HG02610 (cell line): ENCODE results near the gene WWOX.

Experiments used
- ATAC-seq: cut with Tn5 transposase; IDR thresholded peaks from one replicate; pipeline ENCODE4 v1.9.1; 2021; ENCODE audit warnings: mild to moderate bottlenecking, moderate library complexity; ENCODE audit not compliant: unreplicated experiment

WWOX gene

DNA sequence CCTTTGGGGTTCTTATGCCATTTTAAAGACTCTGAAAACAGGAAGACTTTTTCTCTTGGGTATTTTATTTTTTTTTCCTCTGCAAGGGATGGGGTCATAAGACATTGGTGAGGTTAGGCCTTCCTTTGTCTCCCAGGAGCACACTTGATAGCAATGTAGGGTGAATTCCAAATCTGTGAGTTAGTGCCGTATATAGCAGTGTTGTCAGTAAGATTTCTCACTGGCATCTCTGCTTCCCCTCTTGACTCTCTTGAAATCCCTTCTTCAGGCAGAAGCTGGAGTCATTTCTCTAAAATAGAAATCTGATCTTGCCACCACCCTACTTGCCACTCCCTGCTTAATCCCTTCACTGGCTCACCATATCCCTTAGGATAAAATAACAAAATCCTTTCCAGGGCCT, 529.7 kb downstream of the WWOX start:
- ATAC-seq = no peak

DNA sequence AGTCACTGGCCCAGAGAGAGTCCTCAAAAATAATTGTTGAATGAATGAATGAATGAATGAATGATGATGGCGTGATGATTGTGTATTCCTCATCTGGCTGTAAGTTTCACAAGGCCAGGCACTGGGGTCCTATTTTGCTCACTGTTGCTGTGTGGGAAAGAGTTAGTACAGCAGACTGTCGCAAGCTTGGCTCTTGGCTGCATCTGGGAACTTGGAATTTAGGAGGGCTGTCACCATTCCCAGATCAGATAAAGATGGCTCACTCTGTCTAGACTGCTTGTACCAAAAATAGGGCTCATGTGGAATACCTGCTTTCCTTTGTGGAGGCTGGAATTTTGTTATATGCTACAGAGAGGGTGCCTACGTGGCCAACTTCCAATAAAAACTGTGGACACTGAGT, 530.6 kb downstream of the WWOX start:
- ATAC-seq = no peak

DNA sequence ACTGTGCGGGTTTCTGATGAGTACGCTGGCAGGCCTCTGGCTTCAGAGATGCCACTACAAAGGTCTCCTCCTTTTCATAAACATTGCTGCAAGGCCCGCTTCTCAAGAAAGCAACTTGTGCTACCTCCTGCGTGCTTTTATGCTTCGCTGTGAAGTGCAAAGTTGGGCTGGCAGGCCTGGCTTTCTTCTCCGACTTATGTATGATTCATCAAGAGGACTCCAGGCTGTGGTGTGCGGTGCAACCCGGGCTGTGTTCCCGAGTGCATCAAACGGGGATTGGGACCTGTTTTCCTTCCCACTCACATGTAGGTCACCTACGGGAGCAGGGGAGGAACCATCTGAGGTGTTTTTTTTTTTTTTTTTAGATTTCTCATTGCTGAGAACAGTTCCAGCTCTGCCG, 534.1 kb downstream of the WWOX start:
- ATAC-seq = no peak

DNA sequence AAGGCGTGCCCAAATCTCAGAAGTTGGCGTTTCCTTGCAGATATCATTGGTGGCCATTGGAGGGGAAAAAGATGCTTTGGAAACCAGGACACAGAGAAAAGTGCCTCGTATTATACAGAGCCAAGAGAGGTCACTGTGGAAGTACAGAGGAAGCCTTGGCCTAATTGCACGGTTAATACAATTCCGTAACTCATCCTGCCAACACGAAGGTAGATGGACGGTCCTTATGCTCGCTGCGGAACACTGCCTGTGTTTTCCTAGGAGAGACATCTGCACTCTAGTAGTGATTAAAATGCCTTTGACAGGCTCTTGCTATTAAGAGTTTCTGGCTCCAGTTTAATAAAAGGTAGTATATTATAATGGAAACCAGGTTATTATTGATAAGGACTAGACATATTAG, 536.4 kb downstream of the WWOX start:
- ATAC-seq = no peak

DNA sequence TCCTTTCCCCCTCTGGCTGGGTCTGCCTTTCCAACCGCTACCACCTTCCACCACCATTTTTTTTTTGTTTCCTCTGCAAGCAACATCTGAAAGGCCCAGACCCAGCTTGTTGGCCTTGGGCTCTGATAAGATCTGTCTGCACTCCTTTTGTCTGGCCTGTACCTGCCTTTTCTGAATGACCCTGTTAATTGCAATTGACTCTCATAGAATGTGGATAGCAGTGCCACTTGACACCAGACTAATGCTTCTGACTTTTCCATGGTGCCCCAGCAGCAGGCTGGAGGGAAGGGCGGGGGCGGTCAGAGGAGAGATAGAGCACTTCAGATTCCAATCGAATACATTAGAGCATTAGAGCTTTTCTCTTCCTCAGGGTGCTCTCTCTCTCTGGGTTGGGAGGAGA, 538.9 kb downstream of the WWOX start:
- no peak for ATAC-seq

DNA sequence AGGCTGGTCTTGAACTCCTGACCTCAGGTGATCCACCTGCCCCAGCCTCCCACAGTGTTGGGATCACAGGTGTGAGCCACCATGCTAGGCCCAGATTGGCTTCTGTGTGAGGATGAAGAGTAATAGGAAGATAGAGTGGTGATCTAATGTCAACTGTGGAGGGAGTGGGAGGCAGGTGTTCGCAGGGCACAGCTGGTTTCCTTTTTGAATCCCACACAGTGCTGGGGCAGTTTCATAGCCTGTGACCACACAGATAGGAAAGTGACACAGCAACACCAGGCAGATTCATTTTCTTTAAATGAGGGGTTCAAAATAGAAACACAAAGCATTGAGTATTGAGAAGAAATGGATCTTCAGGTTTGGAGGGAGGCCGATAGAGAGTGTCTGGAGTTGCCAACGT, 540.3 kb downstream of the WWOX start:
- ATAC-seq = no peak

DNA sequence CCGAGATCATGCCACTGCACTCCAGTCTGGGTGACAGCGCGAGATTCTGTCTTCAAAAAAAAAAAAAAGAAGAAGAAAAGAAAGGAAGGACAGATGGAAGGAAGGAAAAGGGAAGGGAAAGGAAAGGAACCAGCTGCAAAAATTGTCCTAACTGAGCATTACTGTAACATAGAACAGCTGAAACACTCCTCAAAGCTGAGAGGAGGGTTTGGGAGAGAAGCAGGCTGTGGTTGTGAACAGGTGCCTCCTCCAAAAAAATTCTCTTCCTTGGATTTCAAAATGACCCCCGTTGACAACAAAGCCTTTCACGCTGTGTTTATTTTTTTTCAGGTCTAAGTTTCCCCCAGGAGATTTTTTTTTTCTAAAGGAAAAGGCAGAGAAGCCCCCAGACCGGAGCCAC, 541.4 kb downstream of the WWOX start:
- no peak for ATAC-seq

DNA sequence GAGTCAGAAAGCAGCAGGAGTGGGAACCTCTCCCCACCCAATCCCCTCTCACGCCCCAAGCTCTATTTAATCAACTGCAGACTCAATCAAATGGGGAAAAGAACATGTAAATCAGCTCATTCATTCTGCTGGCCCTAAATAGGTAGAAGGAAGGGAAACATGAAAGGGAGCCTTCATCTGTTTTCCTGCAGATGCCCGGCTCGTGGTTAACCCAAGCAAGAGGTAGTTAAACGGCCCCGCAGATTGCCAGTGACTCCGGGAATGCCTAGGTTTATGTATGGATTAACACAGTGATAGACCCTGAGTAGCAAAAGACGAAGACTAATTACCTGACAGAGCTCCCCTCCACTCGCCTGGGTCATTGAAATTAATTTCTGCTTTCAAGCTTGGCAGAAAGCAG, 542.0 kb downstream of the WWOX start:
- no peak for ATAC-seq

DNA sequence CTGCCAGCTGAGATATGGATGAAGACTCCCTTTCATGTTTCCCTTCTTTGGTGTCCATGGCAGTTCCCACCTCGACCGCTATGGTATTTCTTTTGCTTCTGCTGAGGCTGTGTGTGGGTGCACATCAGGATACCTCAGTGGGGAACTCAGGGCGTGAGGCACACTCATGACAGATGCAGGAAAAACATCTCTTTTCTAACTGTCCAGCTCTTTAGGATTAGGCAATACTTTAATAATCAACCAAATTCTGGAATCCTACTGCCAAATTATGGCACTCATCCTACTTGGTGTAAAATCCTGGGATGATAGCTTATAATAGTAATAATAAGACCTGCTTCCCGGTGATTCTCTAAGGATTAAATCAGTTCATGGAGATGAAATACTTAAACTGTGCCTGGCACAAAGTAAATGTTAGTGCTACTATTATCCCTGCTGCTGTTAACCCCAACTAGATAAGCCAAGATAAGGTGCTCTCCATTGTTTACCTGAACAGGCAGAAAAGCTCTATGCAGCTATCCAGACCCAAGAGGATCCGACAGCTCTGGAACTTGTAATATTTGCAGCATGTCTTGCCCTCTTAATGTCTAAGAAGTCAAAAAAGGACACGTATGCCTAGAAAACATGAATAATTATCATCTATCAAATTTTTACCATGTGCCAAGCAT, 543.3 kb downstream of the WWOX start:
- no peak for ATAC-seq

DNA sequence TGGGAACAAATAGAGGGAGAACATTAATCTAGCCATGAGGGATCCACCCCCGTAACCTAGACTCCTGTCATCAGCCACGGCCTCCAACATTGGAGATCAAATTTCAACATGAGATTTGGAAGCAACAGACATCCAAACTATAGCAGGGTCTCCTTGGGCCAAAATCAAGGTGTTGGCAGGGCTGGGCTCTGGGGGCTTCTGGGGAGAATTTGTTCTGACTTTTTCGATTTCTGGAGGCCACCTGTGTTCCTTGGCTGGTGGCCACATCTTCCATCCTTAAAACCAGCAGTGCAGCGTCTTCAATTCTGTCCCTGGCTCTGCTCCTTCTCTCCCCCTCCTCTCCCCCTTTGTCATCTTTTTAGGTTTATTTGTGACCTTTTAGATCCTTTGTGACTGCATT, 546.2 kb downstream of the WWOX start:
- no peak for ATAC-seq

DNA sequence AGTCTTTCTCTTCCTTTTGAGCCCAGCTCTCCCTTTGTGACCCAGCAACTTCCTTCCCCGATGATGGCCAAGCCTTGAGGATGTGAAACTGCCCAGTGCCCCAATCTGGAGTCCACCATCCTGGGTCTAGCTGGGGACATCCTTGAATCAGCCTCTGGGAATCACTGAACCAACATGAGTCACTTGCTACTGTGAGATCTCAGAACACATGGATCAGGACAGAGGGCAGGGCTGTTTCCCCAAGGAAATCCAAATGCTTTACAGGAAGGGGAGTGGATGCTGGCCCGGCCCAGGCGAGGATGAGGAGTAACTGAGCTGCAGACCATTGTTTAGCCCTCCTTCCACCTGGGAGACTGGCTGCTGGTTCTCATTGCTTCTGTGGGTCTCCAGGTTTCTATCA, 547.6 kb downstream of the WWOX start:
- no peak for ATAC-seq

DNA sequence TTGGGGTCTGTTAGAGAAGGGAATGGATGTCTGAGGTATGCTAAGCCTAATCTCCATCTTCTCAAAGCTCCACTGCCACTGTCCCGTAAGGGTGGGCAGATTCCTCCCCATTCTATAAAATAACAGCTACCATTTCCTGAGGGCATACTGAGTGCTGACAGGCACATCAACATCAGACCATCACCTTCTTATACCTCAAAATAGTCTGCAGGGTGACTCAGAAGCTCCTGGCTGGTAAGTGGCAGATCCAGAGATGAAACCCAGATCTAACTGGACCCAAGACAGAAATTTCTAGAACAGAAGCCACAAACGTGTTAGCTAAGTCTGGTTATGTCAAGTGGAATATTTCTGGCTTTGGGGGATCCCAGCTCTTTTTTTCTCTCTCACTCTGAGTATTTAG, 548.0 kb downstream of the WWOX start:
- no peak for ATAC-seq

DNA sequence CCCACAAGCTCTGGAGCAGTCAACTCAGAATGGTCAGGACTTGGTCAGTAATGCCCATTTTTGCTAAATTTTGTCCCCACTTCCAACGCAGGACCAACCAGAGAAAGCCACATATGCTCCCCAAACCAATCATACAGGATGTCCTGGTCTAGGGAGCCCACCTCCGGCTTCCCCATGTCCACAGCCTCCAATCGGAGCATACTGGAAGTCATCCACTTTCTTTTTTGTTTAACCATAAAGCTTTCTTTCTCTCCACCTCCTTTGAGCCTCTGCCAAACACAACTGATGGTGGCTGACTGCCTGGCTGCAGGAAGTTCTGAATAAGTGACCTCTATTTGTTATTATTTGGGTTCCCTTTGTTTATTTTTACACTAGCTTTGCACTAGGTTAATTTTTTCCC, 549.1 kb downstream of the WWOX start:
- no peak for ATAC-seq

DNA sequence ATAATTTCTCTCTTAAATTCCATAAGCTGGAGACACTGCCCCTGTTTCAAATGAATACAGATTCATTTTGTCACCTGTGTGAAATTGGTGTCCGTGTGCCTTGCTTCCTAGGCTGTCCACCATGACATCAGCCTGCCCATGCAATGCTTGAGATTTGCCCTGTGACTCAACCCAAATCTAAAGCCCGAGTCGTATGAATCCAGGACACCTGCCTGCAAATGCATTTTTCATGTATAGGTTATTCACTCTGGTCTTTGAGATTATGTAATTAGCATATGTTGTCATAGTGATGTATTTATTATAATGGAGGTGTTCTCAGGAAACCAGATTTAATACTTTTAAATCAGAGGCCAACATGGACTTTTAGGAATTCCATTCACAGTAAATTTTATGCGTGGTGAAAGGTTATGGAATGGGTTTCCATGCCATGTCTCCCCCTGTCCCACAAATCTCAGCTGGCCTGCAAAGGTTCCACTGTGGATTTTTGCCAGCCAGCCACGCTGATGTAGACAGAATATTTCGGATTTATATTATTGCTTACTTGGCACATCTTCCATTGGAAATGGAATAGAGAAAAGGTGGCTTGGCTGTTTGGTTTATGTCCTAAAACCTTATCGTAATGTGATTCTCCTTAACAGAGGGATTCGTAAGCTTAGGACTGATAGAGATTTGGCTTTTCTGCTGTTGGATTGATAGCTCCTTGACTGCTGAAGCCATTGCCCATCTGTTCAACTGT, 551.1 kb downstream of the WWOX start:
- ATAC-seq = no peak

DNA sequence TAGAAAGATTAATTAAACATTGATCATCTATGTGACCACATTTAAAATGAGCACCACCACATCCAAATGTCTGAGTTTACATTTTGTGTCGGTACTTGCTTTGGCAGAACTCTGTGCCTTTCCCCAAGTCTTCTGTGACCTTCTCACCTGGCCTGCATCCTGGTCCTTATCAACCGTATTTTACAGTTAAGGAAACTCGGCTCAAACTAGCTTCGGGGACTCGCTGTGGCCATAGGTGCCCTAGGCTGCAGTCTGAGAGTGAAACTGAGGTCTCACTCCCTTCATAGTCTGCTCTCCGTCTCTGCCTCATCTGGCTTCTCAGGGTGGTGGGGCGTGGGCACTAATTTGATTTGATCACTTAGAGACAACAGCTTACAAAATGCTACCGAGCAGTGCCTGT, 555.5 kb downstream of the WWOX start:
- no peak for ATAC-seq

DNA sequence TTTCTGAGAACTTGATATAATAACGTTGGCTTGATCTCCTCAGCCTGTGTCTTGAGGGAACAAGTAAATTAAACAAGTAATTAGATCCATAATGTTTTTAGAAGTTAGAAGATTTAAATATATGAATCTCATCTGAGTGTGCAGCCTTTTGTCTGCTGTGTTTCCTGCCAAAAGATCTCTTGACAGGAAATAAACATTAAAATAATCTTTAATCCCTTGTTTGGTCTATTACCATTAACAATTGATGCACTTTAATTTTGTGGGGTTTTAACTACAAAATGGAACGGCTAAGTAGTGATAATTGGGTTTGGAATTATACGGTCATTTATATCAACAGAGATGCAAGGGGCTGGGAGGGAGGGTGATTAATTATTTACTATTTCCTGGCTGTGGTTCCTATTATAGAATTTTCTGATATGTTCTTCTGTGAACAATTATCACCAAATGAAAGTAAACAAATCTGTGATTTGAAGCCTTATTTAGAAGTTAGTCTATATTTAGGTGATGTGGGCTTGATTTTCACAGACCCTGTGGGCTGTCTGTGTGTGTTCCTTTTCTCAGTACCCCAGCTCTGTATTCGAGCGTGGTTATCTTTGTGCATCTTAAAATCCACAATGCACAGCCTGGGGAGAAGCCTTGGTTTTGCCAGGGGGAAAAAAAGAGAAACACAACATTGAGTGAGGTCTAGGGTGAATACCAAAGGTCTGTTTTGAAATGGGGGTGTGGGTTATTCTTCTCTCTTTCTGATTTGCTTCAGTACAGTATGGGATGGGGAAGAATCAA, 556.1 kb downstream of the WWOX start:
- no peak for ATAC-seq

DNA sequence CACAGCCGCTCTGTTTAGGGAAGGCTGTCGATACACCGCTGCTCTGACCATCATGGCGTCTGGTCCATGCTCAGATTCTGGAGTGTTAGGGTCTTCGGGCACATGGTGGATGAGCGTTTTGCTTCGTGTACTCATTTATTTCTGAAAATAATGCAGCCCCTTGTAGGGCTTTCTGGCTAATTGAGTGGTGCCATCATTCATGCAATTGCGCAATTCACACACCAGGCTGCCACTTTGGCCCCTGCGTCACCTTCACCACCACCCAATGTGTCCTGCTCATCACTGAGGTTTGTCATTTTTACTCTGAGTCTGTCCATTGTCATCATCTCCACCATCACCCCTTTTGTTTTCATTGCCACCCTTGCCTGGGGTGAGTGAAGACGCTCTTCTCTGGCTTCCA, 557.4 kb downstream of the WWOX start:
- no peak for ATAC-seq

DNA sequence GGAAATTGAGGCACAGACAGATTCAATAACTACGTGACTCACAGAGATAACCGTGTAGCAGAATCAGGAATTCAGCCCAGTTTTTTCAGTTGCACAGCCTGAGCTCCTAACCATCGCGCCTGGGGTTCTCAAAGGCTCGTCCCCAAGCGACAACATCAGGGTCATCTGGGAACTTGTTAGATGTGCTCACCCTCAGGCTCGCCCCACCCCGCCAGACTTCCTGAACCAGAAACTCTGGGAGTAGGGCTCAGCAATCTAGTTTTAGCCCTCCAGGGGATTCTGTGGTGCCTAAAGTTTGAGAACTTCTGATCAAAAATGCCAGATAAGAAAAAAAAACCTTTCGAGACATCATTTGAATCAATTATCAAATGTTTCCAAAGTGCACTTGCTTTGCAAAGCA, 559.8 kb downstream of the WWOX start:
- ATAC-seq = no peak

DNA sequence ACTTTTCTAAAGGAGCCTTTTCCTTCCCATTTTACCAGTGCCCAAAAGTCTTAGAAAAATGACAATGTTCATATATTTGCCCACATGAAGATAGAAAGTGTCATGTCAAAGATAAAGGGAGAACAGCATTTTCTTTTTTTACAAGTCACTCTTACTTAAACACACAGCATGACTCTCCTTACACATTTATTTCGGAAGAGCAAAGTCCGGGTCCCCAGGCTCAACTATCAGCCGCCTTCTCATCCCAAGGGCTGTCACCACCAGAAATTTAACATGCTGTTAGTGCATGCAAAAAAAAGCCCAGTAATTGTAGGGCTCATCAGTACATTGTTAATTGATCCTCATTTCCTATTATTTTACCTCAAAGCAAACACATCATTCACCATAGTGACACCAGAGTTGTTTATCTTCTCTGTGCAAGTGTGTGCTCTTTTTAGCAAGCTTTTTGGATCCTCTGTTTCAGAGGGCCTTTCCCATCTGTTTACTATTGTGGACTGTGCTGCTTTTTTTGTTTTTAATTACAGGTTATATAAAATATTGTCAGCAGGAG, 560.3 kb downstream of the WWOX start:
- ATAC-seq = no peak

DNA sequence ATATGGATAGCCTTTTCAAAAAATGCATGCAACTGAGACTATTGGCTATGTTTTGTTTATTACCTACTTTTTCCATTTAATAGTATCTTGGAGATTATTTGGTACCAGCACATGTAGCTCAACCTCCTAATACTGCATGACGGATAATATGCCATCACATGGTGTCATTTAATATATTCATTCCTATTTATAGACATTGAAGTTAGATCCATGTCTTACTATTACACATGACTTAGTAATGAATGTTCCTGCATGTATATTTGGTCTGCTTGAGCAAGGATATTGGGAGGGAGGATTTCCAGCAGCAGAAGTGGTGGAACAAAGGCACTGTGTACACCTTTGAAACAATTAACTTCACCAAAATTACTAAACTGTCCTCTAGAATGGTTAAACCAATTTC, 561.3 kb downstream of the WWOX start:
- no peak for ATAC-seq

DNA sequence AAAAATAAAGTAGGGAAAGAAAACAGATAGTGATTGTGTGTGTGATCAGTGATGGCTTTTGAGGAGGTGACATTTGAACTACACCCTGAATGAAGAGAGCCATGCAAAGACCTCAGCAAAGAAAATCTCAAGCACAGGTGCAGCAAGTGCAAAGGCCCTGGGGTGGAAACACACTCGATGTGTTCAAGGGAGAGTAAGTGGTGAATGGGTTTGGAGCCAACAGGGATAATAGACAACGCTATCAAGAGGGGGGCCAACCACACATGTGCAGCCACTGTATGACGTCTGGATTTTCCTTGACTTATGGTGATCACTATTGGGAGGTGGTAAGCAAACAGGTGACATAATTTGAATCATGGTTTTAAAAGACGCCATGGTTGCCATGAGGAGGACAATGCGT, 564.2 kb downstream of the WWOX start:
- ATAC-seq = no peak
